ENCODE data around the gene F5.

Gene F5

GRCh38 chr1:169624122-169624521 is 37.8 kb upstream of the F5 start:
- TF ChIP-seq CTCF (IDR thresholded peaks at IDR 0.05; ENCODE audit: low read depth, low read length, missing control alignments), result no peak
- no peak for DNase-seq (ENCODE audit: low read depth)
- no peak overlapping the region for H3K4me3 ChIP-seq (ENCODE audit: low read depth, low read length)

GRCh38 chr1:169623132-169623926 is 37.0 kb upstream of the F5 start:
- no peak for TF ChIP-seq CTCF (IDR thresholded peaks at IDR 0.05; ENCODE audit: low read depth, low read length, missing control alignments)
- H3K4me3 ChIP-seq (ENCODE audit: low read depth, low read length), result no peak overlapping the region
- no peak for DNase-seq (ENCODE audit: low read depth)

GRCh38 chr1:169620565-169620964 is 34.3 kb upstream of the F5 start:
- no peak for DNase-seq (ENCODE audit: low read depth)
- no peak overlapping the region for H3K4me3 ChIP-seq (ENCODE audit: low read depth, low read length)
- TF ChIP-seq CTCF (IDR thresholded peaks at IDR 0.05; ENCODE audit: low read depth, low read length, missing control alignments), result no peak

- no peak for TF ChIP-seq CTCF (IDR thresholded peaks at IDR 0.05; ENCODE audit: low read depth, low read length, missing control alignments)
- no peak overlapping the region for H3K4me3 ChIP-seq (ENCODE audit: low read depth, low read length)
- DNase-seq (ENCODE audit: low read depth), result no peak
Measured at GRCh38 chr1:169618367-169618766, 32.1 kb upstream of the F5 start.

- no peak for TF ChIP-seq CTCF (IDR thresholded peaks at IDR 0.05; ENCODE audit: low read depth, low read length, missing control alignments)
- no peak for DNase-seq (ENCODE audit: low read depth)
- no peak overlapping the region for H3K4me3 ChIP-seq (ENCODE audit: low read depth, low read length)
Measured at GRCh38 chr1:169615803-169616202, 29.5 kb upstream of the F5 start.

GRCh38 chr1:169610858-169611257 is 24.6 kb upstream of the F5 start:
- H3K4me3 ChIP-seq (ENCODE audit: low read depth, low read length), result no peak overlapping the region
- TF ChIP-seq CTCF (IDR thresholded peaks at IDR 0.05; ENCODE audit: low read depth, low read length, missing control alignments), result no peak
- no peak for DNase-seq (ENCODE audit: low read depth)

GRCh38 chr1:169610108-169610507 is 23.8 kb upstream of the F5 start:
- no peak for TF ChIP-seq CTCF (IDR thresholded peaks at IDR 0.05; ENCODE audit: low read depth, low read length, missing control alignments)
- no peak overlapping the region for H3K4me3 ChIP-seq (ENCODE audit: low read depth, low read length)
- no peak for DNase-seq (ENCODE audit: low read depth)

All from GM12864 (cell line).